Measurements from ENCODE around the gene SHISA5.
"Not testable (repeated sequence)": the region's sequence is repeated elsewhere in the genome, so short reads cannot be mapped to it uniquely, and the experiment has no call there.

Gene SHISA5

DNA sequence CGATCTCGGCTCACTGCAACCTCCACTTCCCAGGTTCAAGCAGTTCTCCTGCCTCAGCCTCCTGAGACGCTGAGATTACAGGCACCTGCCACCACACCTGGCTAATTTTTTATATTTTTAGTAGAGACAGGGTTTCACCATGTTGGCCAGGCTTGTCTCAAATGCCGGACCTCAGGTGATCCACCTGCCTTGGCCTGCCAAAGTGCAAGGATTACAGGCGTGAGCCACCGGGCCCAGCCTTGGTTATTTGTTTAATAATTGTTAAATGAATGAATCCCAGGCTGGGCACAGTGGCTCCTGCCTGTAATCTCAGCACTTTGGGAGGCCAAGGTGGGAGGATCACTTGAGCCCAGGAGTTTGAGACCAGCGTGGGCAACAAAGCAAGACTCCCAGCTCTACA lies 42.2 kb downstream of the SHISA5 start:
- DNase-seq (ENCODE audit: low read depth in 2 of 3, low spot score in 2 of 3), result not testable (repeated sequence)

DNA sequence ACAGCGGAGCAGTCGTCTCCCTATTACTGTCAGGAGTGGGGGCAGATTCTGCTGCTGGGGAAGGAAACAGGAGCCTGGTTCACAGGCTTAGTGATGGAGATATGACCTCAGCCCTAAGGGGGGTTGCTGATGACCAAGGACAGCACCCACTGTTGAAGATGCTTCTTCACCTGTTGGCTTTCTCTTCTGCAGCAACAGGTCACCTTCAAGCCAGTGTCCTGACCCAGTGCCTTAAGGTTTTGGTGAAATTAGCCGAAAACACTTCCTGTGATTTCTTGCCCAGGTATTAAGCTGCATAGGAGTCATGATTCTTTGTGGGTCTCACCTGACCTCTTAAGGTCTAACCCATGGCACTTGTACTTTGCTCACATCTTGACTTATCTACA lies 43.5 kb downstream of the SHISA5 start:
- DNase-seq (ENCODE audit: low read depth in 2 of 3, low spot score in 2 of 3), result no peak

DNA sequence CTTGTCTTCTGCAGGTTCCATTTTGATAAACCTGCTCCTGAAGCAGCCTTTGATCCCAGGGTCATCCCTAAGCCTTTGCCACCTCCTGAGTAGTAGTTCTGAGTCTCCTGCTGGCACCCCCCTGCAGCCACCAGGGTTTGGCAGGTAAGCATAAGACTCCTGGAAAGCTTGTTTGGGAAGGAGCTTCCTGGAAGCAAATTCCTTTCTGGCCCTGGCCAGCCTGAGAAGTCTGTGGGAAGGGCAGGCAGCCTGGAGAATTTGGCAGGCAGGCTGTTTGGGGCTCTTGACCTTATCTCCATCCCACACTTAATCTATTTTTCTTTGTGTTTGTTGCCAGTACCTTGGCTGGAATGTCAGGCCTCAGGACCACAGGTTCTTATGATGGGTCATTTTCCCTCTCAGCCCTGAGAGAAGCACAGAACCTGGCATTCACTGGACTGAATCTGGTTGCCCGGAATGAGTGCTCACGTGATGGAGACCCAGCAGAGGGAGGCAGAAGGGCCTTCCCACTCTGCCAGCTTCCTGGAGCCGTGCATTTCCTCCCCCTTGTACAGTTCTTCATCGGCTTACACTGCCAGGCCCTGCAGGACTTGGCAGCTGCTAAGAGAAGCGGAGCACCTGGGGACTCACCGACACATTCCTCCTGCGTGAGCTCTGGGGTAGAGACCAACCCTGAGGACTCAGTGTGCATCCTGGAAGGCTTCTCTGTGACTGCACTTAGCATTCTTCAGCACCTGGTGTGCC lies 44.0 kb downstream of the SHISA5 start:
- DNase-seq (ENCODE audit: low read depth in 2 of 3, low spot score in 2 of 3), result no peak

DNA sequence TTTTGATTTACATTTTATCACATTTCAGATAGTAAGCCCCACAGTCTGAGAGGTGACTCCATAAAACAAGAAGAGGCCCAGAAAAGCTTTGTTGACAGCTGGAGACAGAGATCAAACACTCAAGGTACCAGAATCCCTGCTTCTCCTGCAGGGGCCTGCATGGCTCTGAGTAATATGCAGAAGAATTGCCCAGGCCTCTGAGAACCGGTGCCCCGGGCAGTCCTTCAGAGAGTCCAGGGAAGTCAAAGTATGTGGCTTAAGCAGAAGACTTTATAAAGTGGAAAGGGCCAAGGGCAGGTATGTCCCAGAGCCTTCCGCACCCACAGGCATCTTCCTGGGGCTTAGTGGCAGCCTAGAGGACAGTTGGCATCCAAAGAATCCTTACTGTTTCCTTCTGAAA lies 44.6 kb downstream of the SHISA5 start:
- DNase-seq (ENCODE audit: low read depth in 2 of 3, low spot score in 2 of 3), result no peak

DNA sequence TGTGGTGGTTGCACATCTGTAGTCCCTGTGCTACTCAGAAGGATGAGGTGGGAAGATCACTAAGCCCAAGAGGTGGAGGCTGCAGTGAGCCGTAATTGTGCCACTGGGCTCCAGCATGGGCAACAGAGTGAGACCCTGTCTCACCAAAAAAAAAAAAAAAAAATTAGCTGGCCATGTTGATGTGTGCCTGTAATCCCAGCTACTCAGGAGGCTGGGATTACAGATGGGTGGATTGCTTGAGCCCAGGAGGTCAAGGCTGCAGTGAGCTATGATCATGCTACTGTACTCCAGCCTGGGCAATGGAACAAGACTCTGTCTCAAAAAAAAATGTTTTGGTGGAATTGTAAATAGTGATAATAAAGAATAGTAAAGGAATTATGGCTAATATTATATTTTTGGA lies 47.5 kb downstream of the SHISA5 start:
- DNase-seq (ENCODE audit: low read depth in 2 of 3, low spot score in 2 of 3), result no peak

DNA sequence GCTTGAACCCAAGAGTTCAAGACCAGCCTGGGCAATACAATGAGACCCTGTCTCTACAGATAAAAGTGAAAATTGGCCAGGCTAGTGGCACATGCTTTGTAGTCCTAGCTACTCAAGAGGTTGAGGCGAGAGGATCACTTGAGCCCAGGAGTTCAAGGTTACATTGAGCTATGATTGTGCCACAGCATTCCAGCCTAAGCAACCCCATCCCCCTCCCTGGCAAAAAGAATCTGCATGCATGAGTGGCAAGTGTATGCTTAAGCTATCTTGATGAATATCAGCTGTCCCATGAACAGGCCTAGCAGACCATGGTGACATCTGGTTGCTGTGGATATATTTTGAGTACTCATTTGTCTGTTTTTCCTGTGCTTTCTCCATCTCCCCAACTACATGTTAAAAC lies 52.7 kb downstream of the SHISA5 start:
- DNase-seq (ENCODE audit: low read depth in 2 of 3, low spot score in 2 of 3), result no peak

DNA sequence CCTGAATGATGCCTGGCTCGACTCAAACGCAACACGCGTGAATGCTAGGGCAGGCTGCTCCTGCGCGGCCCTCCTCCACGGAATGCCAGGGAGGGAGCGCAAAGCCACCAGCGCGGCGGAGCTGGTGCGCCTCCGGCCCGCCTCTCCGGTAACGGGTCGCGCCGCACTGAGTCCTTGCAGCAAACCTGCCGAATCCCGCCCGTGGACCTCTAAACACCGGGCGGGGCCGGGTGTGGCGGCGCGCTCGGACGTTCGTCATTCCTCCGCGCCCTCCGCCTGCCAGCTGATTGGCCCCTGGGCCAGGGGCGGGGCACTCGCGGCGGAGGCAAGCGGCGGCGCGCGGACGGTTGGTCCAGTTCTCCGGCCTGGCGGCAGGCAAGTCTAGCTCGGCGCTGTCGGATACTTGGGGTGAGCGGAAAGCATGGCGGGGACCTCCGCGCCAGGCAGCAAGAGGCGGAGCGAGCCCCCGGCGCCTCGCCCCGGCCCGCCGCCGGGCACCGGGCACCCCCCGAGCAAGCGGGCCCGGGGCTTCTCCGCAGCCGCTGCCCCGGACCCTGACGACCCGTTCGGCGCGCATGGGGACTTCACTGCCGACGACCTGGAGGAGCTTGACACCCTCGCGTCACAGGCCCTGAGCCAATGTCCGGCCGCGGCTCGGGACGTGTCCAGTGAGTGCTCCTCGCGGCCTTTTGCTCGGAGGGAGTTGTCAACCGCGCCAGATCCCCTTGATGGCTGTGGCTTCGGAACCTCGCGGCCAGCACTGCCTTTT lies 57.4 kb downstream of the SHISA5 start, which contains the start of gene ATRIP:
Gene ATRIP (plus strand): TSS at position 313 of the 769 bp plus-strand sequence. CDS start 109 bp downstream, at position 422.
- DNase-seq (ENCODE audit: low read depth in 2 of 3, low spot score in 2 of 3), result peak; percentile 77 to 89 (median 81)

DNA sequence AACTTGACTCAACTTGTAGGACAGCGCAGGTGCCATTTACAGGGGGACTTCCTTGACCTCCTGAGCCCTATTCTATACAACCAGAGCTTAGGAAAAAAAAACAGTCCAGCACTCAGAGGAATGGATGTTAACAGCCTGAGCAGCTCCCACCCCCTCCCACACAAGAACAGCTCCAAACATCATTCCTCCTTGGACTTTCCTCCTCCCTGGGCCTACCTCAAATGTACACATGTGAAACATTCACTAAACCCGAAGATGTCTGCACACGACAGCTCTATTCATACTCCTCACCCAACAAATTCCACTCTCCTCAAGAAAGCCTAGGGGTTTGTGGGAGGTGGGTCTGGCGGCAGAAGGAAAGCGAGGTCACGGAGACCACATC lies 57.9 kb downstream of the SHISA5 start:
- DNase-seq (ENCODE audit: low read depth in 2 of 3, low spot score in 2 of 3), result no peak

DNA sequence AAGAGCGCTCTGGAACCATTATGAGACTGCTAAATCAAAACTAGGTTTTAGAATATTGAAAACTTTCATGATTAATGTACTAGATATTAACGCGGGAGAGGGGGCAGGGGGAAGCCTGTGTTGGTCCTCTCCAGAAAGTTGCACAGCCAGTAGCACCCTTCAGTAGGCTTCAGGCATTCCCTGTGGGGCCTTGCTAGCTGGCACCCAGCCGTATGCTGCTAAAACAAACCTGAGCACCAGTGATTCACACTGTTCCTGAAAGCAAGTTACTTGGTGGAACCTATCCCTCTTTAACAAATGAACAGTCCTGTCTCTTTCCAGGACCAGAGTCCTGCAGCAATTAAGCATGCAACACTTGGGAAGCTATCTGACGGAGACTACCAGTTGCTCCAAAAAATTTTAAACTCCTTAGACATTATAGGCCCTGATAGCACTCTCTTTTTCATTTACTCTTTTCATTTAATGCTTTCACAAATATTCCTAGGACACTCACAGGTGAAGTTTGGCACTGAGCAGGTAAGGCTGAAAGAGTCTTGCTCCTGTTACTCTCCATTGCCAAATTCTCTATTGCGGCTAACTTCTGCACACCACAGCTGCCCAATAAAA lies 58.6 kb downstream of the SHISA5 start:
- DNase-seq (ENCODE audit: low read depth in 2 of 3, low spot score in 2 of 3), result no peak

DNA sequence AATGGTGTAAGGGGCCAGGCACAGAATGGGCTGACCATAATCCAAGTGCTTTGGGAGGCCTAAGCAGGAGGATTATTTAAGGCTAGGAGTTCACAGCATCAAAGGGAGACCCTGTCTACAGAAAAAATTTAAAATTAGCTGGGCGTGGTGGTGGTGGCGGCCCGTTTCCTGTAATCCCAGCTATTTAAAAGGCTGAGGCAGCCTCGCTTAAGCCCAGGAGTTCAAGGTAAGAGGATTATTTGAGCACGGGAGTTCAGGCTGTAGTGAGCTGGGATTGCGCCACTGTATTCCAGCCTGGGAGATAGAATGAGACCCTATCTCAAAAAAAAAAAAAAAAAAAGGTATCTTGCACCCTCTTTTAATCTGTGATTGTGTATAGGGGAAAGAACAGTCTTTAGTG lies 62.0 kb downstream of the SHISA5 start:
- no peak for DNase-seq (ENCODE audit: low read depth in 2 of 3, low spot score in 2 of 3)

DNA sequence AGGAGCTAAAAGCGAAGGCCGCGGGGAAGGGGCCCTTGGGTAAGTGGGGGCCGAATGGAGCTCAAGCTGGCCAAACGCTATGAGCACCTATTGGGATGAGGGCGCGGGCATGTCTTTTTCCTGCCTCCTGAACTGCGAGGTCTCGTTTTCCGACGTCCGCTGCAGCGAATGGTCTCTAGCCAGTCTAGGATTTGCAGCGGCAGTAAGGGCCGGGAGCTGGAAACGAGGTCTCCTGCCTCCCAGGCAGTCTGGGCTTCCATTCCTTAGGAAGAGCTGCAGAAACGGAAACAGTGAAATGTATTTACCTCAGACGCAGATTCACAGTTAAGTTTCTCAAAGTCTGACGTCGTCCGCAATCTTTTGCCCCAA lies 63.4 kb downstream of the SHISA5 start:
- DNase-seq (ENCODE audit: low read depth in 2 of 3, low spot score in 2 of 3), result no peak

DNA sequence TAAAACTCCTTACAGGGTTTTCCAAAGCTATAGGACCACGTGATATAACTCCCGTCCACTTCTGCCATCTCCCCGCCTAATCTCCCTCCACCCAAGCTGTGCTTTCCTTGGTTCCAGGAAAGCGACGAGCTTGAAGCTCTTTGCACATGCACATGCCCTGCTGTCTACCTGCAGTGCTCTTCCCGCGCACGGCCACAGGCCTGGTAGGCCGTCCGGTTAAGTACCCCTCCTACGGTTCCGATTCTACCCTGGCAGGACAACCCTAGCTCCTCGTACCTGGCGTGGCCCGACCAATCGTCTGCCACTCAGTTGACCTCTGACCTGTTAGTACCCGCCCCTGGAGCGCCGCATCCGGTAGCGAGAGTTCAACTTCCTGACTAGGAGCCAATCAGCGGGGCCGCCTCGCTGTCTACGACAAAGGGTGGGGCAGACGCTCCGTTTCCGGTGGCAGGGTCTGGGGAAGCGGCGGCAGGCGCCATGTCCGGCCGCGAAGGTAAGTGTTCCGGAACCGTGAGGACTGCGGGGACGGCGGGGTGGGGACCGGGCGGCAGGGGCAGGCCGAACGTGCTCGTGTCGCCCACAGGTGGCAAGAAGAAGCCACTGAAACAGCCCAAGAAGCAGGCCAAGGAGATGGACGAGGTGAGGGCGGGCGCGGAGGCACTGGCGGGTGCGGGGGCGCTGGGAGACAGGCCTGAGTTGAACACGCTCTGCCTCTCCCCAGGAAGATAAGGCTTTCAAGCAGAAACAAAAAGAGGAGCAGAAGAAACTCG lies 64.0 kb downstream of the SHISA5 start, which contains the start of the genes CCDC51 and TMA7:
Gene CCDC51 (minus strand): TSS at position 300 of the 770 bp plus-strand sequence. CDS start 4,991 bp downstream, outside the sequence.
Gene TMA7 (plus strand): TSS at position 438 of the 770 bp plus-strand sequence. CDS start 40 bp downstream, at position 478.
- peak; percentile 88 to 96 (median 93) for DNase-seq (ENCODE audit: low read depth in 2 of 3, low spot score in 2 of 3)

DNA sequence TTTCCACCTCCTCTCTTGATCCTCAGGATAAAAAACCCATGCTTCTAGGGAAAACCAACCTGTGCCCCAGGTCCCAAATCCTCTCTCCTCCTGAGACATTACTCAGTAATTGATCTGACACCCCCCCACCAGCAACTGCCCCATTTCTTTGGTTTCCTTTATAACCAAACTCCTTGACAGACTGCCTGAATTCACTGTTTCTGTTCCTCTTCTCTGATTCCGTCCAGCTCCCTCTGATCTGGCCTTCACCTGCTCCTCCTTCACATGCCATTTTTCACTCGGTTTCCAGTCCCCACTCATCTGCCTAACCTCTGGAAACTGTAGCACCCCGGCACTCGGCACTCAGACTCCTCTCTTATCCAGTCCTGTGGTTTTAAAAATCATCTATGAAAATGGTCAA lies 66.2 kb downstream of the SHISA5 start:
- DNase-seq (ENCODE audit: low read depth in 2 of 3, low spot score in 2 of 3), result no peak

DNA sequence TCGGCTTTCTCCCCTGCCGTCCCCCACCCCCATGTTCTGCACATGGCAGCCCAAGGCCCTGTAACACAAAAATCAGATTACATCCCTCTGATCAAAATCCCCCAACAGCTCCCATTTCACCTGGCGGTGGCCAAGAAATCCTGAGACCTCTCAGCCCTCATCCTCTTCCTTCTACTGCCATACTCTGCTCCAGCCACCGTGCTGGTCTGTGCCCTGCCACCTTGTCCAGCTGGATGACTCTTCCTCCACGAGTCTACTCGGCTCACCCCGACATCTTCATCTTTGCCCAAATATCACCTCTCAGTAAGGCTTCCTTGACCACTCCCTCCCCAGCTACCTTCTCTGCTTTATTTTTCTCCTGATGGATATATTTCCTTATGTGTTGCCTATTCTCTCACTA lies 67.1 kb downstream of the SHISA5 start:
- no peak for DNase-seq (ENCODE audit: low read depth in 2 of 3, low spot score in 2 of 3)

DNA sequence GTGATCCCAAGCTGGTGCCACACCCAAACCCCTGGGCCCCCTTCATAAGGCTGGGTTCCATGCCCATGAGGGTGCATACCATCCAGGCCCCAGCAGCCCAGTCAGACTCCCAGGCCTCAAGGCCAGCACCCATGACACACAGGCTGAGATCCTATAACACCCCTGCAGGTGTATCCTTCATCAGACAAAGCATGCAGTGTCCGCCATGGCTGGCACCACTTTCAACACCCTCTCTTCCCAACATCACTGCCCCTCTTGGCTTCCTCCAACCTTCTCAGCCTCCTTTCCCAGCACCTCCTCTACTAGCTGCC lies 67.5 kb downstream of the SHISA5 start:
- DNase-seq (ENCODE audit: low read depth in 2 of 3, low spot score in 2 of 3), result no peak

DNA sequence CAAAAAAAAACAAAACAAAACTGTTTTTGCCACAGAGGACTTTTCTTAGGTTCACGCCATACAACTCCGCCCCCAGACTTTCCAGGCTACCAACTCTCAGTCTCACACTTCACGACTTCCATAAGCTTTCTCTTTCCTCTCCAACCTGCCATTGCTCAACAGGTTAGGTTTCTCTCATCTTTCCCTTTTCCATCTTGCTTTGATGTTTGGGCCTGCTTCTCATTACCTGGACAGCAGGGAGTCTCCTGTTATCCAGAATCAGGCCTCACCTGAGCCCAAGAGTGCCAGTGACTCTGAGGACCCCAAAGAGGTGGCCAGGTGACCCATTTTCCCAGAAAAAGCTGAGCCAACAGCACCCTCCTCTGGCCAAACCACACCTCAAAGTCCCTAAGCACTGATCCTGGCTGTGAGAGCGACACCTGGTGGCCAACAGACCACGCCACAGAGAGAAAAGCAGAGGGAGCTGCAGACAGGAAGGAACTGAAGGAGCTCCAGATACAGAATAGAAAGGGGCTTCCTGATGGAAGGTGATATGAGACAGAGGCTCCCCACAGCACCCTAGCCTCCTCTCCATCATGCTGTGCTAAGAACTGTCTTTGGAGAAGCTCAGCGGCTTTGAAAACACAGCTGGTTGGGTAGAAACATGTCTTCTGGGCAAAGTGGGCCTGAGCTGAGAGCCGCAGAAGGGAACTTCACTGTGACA lies 68.0 kb downstream of the SHISA5 start:
- DNase-seq (ENCODE audit: low read depth in 2 of 3, low spot score in 2 of 3), result peak; percentile 57 to 69 (median 68)

DNA sequence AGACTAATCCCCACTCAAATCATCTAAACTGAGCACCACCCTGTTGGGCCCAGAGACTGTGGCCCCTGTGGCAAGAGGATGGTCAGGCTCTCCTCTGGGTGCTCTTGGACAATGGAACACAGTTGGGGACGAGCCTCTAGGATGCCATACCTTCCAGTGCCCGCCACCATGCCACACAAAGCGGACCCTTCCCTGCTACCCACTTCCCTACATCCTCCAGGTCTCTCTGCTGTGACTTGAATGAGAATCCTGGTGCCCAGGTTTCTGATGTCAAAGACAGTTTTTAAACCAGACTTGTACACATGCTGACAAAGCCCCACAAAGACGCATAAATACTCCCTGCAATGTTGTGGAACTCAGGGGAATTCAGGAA lies 68.8 kb downstream of the SHISA5 start:
- no peak for DNase-seq (ENCODE audit: low read depth in 2 of 3, low spot score in 2 of 3)

DNA sequence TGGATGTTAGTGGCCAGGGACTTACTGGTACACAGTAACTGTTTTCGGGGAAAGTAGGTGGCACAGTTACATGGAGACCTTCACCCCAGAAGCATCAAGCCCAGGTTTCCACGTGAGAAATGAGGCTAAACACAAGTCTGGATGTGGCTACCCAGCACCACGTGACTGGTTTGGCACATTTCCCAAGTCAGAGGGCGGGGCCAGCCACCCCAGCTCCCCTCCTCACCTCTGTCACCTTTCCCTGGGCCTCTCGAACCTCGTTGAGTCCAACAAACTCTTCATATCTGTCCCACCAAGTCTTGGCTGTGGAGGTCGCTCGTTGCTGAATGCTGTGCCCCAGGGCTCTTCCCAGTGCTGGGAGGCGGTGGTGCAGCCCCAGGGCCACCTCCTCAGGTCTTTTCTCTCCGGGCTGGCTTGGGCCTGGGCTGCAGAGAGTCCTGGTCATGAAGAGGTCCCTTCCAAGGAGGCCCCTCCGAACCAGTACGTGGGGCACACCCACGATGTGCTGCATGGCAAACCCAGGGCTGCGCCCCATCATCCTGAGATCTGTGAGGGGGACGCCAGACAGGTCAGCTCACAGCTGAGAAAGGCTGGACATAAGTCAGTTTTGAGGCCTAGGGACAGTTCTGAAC lies 69.3 kb downstream of the SHISA5 start:
- DNase-seq (ENCODE audit: low read depth in 2 of 3, low spot score in 2 of 3), result no peak

DNA sequence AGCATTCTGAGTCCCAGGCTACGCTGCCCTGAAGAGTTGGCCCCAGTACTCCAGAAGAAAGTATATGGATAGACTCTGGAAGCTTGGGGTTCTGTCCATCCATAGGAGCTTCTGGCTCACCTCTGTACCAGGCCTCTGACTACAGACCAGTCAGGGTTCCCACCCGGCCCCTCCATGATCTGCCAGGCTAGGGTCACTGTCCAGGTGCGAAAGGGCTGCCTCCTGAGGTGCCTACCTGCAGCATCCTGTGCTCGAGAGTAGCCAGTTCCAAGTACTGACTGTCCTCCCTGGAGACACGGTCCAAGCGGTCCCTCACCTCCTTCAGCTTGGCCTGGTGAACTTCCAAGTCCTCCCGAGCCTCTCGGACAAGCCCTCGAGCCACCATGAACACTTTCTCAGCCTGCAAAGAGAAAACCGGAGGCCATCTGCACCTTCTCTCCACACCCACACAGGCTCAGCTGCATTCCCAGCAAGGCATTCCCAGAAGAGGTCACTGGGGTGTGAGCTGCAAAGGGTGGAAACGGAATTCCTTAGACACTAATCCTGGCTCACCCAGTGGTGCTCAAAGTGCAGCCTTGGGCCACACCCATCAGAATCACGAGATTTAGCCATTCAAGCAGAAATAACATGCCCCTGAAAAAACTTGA lies 70.4 kb downstream of the SHISA5 start:
- no peak for DNase-seq (ENCODE audit: low read depth in 2 of 3, low spot score in 2 of 3)

Measured in activated CD8-positive, alpha-beta memory T cell treated with anti-CD3 and anti-CD28 coated beads for 48 hours (primary cell).